ENCODE data around the gene BTG3. TPM values are rescaled to one million over a fixed set of nuclear protein-coding genes. Genes with fewer than 3 reads are reported as not detected.
A peak's percentile ranks its signal among the peaks of the same experiment; 100 is the strongest.

The BTG3 gene
- total and polyA plus RNA-seq, 9 of the 15 experiments (the other 6 are each of a cell fraction or from before 2014, with no cell fraction given) = 11.7 to 43.0 (median 29.7) TPM

DNA sequence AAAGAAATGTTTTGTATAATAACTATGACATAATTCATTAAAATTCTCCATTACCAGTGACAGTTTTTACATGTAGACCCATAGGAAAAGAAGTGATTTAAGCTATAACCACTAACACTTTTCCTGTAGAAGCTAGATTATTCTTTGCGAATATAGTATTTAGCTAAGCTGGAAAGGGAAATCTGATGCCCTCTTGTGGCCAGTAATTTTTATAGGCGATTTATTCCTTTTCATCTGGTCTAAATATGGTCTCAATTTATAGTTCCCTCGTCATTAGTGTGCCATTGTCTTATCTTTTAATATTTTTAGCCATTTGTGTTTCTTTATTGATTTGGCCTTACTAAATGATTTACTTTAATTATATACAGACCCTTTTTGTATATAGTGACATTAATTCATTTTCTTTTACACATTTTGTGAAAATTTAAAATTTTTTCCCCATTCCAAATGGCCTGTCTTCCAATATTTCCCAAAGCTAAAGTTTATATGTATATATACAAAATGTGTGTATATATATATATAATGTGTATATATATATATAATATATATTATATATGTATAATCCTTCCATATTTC, 26.7 kb downstream of the BTG3 start (continued):
- TF ChIP-seq, protein P1, sequence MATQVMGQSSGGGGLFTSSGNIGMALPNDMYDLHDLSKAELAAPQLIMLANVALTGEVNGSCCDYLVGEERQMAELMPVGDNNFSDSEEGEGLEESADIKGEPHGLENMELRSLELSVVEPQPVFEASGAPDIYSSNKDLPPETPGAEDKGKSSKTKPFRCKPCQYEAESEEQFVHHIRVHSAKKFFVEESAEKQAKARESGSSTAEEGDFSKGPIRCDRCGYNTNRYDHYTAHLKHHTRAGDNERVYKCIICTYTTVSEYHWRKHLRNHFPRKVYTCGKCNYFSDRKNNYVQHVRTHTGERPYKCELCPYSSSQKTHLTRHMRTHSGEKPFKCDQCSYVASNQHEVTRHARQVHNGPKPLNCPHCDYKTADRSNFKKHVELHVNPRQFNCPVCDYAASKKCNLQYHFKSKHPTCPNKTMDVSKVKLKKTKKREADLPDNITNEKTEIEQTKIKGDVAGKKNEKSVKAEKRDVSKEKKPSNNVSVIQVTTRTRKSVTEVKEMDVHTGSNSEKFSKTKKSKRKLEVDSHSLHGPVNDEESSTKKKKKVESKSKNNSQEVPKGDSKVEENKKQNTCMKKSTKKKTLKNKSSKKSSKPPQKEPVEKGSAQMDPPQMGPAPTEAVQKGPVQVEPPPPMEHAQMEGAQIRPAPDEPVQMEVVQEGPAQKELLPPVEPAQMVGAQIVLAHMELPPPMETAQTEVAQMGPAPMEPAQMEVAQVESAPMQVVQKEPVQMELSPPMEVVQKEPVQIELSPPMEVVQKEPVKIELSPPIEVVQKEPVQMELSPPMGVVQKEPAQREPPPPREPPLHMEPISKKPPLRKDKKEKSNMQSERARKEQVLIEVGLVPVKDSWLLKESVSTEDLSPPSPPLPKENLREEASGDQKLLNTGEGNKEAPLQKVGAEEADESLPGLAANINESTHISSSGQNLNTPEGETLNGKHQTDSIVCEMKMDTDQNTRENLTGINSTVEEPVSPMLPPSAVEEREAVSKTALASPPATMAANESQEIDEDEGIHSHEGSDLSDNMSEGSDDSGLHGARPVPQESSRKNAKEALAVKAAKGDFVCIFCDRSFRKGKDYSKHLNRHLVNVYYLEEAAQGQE (IDR thresholded peaks at IDR 0.05; ENCODE audit: borderline replicate concordance) = peak; percentile 31; the same call in 1 of the 2 replicates
- TF ChIP-seq, protein P1 (CRISPR knock-in tag; IDR thresholded peaks at IDR 0.05; ENCODE audit: low read depth) = no peak
- TF ChIP-seq, protein P2, sequence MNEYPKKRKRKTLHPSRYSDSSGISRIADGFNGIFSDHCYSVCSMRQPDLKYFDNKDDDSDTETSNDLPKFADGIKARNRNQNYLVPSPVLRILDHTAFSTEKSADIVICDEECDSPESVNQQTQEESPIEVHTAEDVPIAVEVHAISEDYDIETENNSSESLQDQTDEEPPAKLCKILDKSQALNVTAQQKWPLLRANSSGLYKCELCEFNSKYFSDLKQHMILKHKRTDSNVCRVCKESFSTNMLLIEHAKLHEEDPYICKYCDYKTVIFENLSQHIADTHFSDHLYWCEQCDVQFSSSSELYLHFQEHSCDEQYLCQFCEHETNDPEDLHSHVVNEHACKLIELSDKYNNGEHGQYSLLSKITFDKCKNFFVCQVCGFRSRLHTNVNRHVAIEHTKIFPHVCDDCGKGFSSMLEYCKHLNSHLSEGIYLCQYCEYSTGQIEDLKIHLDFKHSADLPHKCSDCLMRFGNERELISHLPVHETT (CRISPR knock-in tag; conservative IDR thresholded peaks at IDR 0.05 in 1 of 2, IDR thresholded peaks at IDR 0.05 in 1 of 2) = no peak
- no peak for TF ChIP-seq ZNF232 (CRISPR knock-in tag; IDR thresholded peaks at IDR 0.05)
- TF ChIP-seq SMC3 (conservative IDR thresholded peaks at IDR 0.05; ENCODE audit: insufficient read depth, low read depth, low read length) = 0 out of 2 replicates have a peak, but pooled peaks have one; percentile 31
- TF ChIP-seq NCOR1 (IDR thresholded peaks at IDR 0.05) = no peak
- TF ChIP-seq, protein P3, sequence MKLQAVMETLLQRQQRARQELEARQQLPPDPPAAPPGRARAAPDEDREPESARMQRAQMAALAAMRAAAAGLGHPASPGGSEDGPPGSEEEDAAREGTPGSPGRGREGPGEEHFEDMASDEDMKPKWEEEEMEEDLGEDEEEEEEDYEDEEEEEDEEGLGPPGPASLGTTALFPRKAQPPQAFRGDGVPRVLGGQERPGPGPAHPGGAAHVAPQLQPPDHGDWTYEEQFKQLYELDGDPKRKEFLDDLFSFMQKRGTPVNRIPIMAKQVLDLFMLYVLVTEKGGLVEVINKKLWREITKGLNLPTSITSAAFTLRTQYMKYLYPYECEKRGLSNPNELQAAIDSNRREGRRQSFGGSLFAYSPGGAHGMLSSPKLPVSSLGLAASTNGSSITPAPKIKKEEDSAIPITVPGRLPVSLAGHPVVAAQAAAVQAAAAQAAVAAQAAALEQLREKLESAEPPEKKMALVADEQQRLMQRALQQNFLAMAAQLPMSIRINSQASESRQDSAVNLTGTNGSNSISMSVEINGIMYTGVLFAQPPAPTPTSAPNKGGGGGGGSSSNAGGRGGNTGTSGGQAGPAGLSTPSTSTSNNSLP (IDR thresholded peaks at IDR 0.05; ENCODE audit: borderline replicate concordance, low read depth, low read length) = peak; percentile 80; the same call in 1 of the 2 replicates
- TF ChIP-seq NR2C1 (IDR thresholded peaks at IDR 0.05) = no peak
- no peak for TF ChIP-seq NR2C1 (tag; IDR thresholded peaks at IDR 0.05)
- TF ChIP-seq, protein P4, sequence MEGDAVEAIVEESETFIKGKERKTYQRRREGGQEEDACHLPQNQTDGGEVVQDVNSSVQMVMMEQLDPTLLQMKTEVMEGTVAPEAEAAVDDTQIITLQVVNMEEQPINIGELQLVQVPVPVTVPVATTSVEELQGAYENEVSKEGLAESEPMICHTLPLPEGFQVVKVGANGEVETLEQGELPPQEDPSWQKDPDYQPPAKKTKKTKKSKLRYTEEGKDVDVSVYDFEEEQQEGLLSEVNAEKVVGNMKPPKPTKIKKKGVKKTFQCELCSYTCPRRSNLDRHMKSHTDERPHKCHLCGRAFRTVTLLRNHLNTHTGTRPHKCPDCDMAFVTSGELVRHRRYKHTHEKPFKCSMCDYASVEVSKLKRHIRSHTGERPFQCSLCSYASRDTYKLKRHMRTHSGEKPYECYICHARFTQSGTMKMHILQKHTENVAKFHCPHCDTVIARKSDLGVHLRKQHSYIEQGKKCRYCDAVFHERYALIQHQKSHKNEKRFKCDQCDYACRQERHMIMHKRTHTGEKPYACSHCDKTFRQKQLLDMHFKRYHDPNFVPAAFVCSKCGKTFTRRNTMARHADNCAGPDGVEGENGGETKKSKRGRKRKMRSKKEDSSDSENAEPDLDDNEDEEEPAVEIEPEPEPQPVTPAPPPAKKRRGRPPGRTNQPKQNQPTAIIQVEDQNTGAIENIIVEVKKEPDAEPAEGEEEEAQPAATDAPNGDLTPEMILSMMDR (IDR thresholded peaks at IDR 0.05 in 2 of 3, conservative IDR thresholded peaks at IDR 0.05 in 1 of 3; ENCODE audit: insufficient read depth in 2 of 3, low read depth in 1 of 3, low read length in 3 of 3) = peak in 2 of 3 experiments; percentile 33 to 66; a peak in 3 of 6 replicates

Measured in K562 (cell line).